Panc1 (cell line): Measurements from ENCODE around the gene SLC29A2.

ENCODE experiments used
- TF ChIP-seq, protein P1 (sequence below), 2 experiments: IDR thresholded peaks; 2 replicates each; pipeline ENCODE4 v1.6.1; 2011 to 2012; ENCODE audit warnings: low read depth in 2 of 2, control low read depth in 1 of 2, low read length in 1 of 2, mild to moderate bottlenecking in 1 of 2, moderate library complexity in 1 of 2; ENCODE audit not compliant: insufficient read depth in 1 of 2
- TF ChIP-seq, protein P2 (sequence below): fragments of 450-650 bp; IDR thresholded peaks from 2 replicates; pipeline ENCODE4 v1.5.1; 2017; ENCODE audit warnings: mild to moderate bottlenecking

DNA sequence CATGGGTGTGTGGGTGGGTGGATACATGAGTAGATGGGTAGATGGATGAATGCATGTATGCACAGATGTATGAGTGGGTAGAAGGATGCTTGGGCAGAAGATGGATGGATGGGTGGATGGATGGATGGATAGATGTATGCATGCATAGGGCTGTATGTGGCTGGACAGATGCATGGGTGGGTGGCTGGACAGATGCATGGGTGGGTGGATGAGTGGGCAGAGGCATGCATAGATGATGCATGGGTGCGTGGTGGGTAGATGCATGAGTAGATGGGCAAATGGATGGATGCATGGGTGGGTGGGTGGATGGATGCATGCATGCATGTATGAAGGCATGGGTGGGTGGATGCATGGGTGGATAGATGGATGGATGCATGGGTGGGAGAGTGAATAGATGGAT, 47.9 kb downstream of the SLC29A2 start:
- TF ChIP-seq, protein P1, sequence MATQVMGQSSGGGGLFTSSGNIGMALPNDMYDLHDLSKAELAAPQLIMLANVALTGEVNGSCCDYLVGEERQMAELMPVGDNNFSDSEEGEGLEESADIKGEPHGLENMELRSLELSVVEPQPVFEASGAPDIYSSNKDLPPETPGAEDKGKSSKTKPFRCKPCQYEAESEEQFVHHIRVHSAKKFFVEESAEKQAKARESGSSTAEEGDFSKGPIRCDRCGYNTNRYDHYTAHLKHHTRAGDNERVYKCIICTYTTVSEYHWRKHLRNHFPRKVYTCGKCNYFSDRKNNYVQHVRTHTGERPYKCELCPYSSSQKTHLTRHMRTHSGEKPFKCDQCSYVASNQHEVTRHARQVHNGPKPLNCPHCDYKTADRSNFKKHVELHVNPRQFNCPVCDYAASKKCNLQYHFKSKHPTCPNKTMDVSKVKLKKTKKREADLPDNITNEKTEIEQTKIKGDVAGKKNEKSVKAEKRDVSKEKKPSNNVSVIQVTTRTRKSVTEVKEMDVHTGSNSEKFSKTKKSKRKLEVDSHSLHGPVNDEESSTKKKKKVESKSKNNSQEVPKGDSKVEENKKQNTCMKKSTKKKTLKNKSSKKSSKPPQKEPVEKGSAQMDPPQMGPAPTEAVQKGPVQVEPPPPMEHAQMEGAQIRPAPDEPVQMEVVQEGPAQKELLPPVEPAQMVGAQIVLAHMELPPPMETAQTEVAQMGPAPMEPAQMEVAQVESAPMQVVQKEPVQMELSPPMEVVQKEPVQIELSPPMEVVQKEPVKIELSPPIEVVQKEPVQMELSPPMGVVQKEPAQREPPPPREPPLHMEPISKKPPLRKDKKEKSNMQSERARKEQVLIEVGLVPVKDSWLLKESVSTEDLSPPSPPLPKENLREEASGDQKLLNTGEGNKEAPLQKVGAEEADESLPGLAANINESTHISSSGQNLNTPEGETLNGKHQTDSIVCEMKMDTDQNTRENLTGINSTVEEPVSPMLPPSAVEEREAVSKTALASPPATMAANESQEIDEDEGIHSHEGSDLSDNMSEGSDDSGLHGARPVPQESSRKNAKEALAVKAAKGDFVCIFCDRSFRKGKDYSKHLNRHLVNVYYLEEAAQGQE (IDR thresholded peaks at IDR 0.05; ENCODE audit: insufficient read depth in 1 of 2, low read depth in 2 of 2, low read length in 1 of 2) = no peak
- TF ChIP-seq, protein P2, sequence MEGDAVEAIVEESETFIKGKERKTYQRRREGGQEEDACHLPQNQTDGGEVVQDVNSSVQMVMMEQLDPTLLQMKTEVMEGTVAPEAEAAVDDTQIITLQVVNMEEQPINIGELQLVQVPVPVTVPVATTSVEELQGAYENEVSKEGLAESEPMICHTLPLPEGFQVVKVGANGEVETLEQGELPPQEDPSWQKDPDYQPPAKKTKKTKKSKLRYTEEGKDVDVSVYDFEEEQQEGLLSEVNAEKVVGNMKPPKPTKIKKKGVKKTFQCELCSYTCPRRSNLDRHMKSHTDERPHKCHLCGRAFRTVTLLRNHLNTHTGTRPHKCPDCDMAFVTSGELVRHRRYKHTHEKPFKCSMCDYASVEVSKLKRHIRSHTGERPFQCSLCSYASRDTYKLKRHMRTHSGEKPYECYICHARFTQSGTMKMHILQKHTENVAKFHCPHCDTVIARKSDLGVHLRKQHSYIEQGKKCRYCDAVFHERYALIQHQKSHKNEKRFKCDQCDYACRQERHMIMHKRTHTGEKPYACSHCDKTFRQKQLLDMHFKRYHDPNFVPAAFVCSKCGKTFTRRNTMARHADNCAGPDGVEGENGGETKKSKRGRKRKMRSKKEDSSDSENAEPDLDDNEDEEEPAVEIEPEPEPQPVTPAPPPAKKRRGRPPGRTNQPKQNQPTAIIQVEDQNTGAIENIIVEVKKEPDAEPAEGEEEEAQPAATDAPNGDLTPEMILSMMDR = no peak
